Activated CD8-positive, alpha-beta T cell treated with anti-CD3 and anti-CD28 coated beads, Interleukin-2, amount 10 ng/mL, durations not matched to agents 7 days and 5 days (primary cell): Measurements from ENCODE around the gene KCMF1. TPM values are rescaled to one million over a fixed set of nuclear protein-coding genes. Genes with fewer than 3 reads are reported as not detected.
A peak's percentile ranks its signal among the peaks of the same experiment; 100 is the strongest.

Experiments used
- ATAC-seq: fragments of 150-1000 bp; cut with Tn5 transposase; one replicate; pipeline ENCODE4 v1.10.0; 2021; ENCODE audit warnings: moderate library complexity
- CTCF ChIA-PET: fragments of 350-600 bp; sonication (Branson Sonifier 250); formaldehyde crosslinking; loops from one replicate; lab custom pipeline; 2021; ENCODE audit warnings: antibody characterized with exemption; lab: Charles Lee
- POLR2A ChIA-PET: fragments of 350-600 bp; sonication (Branson Sonifier 250); formaldehyde crosslinking; loops from one replicate; lab custom pipeline; 2021; ENCODE audit warnings: antibody characterized with exemption; lab: Charles Lee
- DNase-seq: peaks from one replicate; pipeline ENCODE4 v3.0.0-alpha.2; 2020
- H3K27ac Mint-ChIP-seq: one replicate; pipeline ENCODE4 v1.8.0; 2021; ENCODE audit warnings: mild to moderate bottlenecking, mixed read lengths
- H3K27me3 Mint-ChIP-seq: one replicate; pipeline ENCODE4 v1.8.0; 2021; ENCODE audit warnings: low read depth, mixed read lengths
- H3K36me3 Mint-ChIP-seq: one replicate; pipeline ENCODE4 v1.8.0; 2021; ENCODE audit warnings: low read depth, mixed read lengths
- H3K4me1 Mint-ChIP-seq: one replicate; pipeline ENCODE4 v1.8.0; 2021; ENCODE audit warnings: low read depth, mixed read lengths
- H3K4me3 Mint-ChIP-seq: one replicate; pipeline ENCODE4 v1.8.0; 2021; ENCODE audit warnings: mild to moderate bottlenecking, mixed read lengths
- H3K9me3 Mint-ChIP-seq: one replicate; pipeline ENCODE4 v1.8.0; 2022; ENCODE audit warnings: mixed read lengths; ENCODE audit not compliant: insufficient read depth
- total RNA-seq, 2 experiments: library from RNA; stranded (reverse); gene quantifications; one replicate each; pipeline ENCODE4 v1.2.3, GENCODE V29; 2021

KCMF1 gene
- total RNA-seq, 2 experiments from 2014 or later = 88.9 to 92.5 TPM

DNA sequence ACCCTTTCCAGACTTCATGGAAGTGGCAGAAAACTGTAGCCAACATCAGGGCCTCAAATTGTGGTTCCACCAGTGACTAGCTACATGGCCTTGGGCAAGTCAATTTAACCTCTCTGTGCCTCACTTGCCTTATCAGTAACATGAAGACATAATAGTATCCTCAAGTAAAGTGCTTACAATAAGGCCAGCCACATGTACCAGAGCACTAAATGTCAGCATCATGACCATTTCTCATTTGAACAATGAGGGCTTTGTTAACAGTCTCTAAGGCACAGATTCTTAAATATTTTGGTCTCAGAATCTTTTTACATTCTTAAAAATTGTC lies 5.8 kb upstream of the KCMF1 start:
- H3K27me3 Mint-ChIP-seq = no peaks in the 10 kb centered on the region
- H3K4me3 Mint-ChIP-seq = no peak overlapping the region
- POLR2A ChIA-PET = no interaction called here
- H3K27ac Mint-ChIP-seq = peak overlapping the region; percentile 5
- no peak for ATAC-seq
- peaks cover 44% of the 10 kb centered on the region for H3K4me1 Mint-ChIP-seq
- no peak for DNase-seq
- H3K36me3 Mint-ChIP-seq = peaks cover 70% of the 10 kb centered on the region
- CTCF ChIA-PET = no interaction called here
- no peaks in the 10 kb centered on the region for H3K9me3 Mint-ChIP-seq

DNA sequence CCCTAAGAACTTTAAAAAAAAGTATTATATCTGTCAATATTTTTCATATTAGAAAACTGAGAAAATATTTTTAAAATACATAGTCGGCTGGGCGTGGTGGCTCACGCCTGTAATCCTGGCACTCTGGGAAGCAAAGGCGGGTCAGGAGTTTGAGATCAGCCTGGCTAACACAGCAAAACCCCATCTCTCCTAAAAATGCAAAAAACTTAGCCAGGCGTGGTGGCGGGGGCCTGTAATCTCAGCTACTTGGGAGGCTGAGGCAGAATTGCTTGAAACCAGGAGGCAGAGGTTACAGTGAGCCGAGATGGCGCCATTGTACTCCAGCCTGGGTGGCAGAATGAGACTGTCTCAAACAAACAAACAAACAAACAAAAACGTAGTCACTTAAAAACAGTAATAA lies 5.1 kb upstream of the KCMF1 start:
- H3K36me3 Mint-ChIP-seq = peaks cover 67% of the 10 kb centered on the region
- ATAC-seq (no peak), DNase-seq (no peak)
- H3K27me3 Mint-ChIP-seq = no peaks in the 10 kb centered on the region
- no peak overlapping the region for H3K4me3 Mint-ChIP-seq
- H3K4me1 Mint-ChIP-seq = peaks cover 44% of the 10 kb centered on the region
- H3K9me3 Mint-ChIP-seq = no peaks in the 10 kb centered on the region
- CTCF ChIA-PET = interaction anchor here (4.8 kb wide), 1 partner anchor 40 kb away, joined by 57 read pairs; no protein-coding TSS in a partner anchor
- POLR2A ChIA-PET = no interaction called here
- H3K27ac Mint-ChIP-seq = no peak overlapping the region

GRCh38 chr2:84966731-84967130 lies 4.2 kb upstream of the KCMF1 start:
- Mint-ChIP-seq H3K36me3 (peaks cover 61% of the 10 kb centered on the region), H3K9me3 (no peaks in the 10 kb centered on the region), H3K27ac (no peak overlapping the region), H3K27me3 (no peaks in the 10 kb centered on the region), H3K4me1 (peaks cover 41% of the 10 kb centered on the region), H3K4me3 (peak overlapping the region; percentile 14)
- ATAC-seq = no peak
- POLR2A ChIA-PET = interaction anchor here (0.6 to 6.8 kb wide), 4 partner anchors 22 to 91 kb away, joined by 3 to 118 read pairs (median 54); no protein-coding TSS in a partner anchor
- CTCF ChIA-PET = interaction anchor here (1.3 to 4.8 kb wide), 2 partner anchors 27 to 41 kb away, joined by 3 to 57 read pairs; no protein-coding TSS in a partner anchor
- no peak for DNase-seq

DNA sequence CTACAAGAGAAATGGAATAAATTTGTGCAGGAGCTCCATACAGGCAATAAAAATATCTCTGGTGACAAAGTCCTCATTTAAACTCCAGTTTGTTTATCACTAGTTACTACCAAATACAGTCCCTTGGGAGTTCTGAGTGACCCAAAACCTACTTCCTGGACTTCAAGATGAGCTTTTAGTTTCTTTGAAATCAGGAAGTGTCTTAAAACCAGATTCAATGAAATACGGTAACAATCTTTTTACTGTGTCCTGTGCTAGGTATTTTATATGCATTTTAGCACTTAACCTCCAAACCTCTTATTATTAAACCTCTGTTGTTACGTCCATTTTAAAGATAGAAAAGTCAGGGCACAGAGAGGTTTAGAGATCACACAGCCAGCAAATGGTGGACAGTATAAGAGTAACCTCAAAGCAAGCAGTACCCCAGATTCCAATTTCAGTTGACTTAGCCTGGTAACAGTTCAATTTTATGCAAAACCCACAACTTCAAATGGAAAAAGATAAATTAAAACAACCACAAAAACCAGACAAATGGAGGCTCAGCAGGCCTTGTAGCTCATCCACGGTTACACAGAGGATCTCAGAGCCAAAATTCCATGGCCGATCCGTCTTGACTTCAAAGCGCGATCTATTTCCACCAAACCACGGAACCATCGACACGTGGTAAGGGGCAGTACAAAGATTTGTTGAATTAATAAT lies 1.3 kb upstream of the KCMF1 start:
- ChIA-PET CTCF (interaction anchor here (0.6 to 5.8 kb wide), 13 partner anchors 15 to 476 kb away, joined by 3 to 57 read pairs (median 3); no protein-coding TSS in a partner anchor), POLR2A (interaction anchor here (0.6 to 6.8 kb wide), 15 partner anchors 10 to 510 kb away, joined by 3 to 118 read pairs (median 4); partner anchors contain the start of genes DNAH6, SUCLG1 and TGOLN2)
- H3K9me3 Mint-ChIP-seq = no peaks in the 10 kb centered on the region
- H3K4me1 Mint-ChIP-seq = peaks cover 42% of the 10 kb centered on the region
- H3K36me3 Mint-ChIP-seq = peaks cover 48% of the 10 kb centered on the region
- ATAC-seq (peak; percentile 17), DNase-seq (peak; percentile 58)
- H3K27ac Mint-ChIP-seq = peak overlapping the region; percentile 100
- peak overlapping the region; percentile 96 for H3K4me3 Mint-ChIP-seq
- H3K27me3 Mint-ChIP-seq = no peaks in the 10 kb centered on the region

DNA sequence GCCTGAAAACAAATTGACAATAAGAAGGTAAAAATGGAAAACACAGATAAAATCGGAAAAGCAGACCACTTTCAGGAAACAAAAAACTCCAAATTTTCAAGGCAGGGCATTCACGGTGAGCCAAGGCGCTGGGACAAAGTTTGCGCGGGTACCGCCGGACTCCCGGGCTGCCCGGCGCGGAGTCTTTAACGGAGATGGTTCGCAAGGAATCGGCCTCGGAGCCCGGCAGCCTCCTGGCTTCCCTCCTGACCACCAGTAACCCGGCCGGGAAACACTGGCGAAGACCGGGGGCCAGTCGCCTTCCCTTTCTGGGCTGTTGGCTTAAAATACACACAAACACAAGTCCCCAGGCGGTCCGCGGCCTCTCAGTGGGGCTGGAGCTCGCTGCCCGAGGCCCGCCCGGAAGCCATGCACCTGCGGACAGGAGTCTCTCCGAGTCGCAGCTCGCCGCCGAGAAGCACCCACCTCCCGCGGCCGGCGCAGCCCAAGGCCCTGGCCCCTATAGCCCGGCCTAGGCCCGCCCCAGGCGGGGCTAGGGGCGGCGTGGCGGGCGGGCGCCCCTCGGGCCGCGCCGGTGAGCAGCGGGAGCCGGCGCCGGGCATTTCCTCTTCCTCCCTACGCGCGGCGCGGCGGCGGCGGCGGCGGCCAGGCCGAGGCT lies 622 bp upstream of the KCMF1 start:
- Mint-ChIP-seq H3K4me1 (peaks cover 41% of the 10 kb centered on the region), H3K27me3 (no peaks in the 10 kb centered on the region), H3K27ac (peak overlapping the region; percentile 100), H3K9me3 (no peaks in the 10 kb centered on the region), H3K4me3 (peak overlapping the region; percentile 96), H3K36me3 (peaks cover 43% of the 10 kb centered on the region)
- POLR2A ChIA-PET = interaction anchor here (0.6 to 6.8 kb wide), 11 partner anchors 9 to 357 kb away, joined by 3 to 118 read pairs (median 5); partner anchors contain the start of gene TGOLN2
- peak; percentile 59 for ATAC-seq
- DNase-seq = peak; percentile 71
- CTCF ChIA-PET = interaction anchor here (1.1 to 5.8 kb wide), 7 partner anchors 16 to 45 kb away, joined by 3 to 57 read pairs (median 22); no protein-coding TSS in a partner anchor

GRCh38 chr2:84971510-84972206 lies 697 bp downstream of the KCMF1 start:
- Mint-ChIP-seq H3K27ac (peak overlapping the region; percentile 80), H3K4me1 (peaks cover 43% of the 10 kb centered on the region), H3K27me3 (no peaks in the 10 kb centered on the region), H3K9me3 (no peaks in the 10 kb centered on the region), H3K36me3 (peaks cover 39% of the 10 kb centered on the region), H3K4me3 (peak overlapping the region; percentile 89)
- ATAC-seq = peak; percentile 41
- ChIA-PET POLR2A (interaction anchor here (0.5 to 6.8 kb wide), 10 partner anchors 15 to 356 kb away, joined by 3 to 118 read pairs (median 4); partner anchors contain the start of genes TGOLN2 and TMSB10), CTCF (interaction anchor here (0.6 to 5.8 kb wide), 4 partner anchors 25 to 46 kb away, joined by 3 to 52 read pairs (median 16); no protein-coding TSS in a partner anchor)
- DNase-seq = peak; percentile 76

DNA sequence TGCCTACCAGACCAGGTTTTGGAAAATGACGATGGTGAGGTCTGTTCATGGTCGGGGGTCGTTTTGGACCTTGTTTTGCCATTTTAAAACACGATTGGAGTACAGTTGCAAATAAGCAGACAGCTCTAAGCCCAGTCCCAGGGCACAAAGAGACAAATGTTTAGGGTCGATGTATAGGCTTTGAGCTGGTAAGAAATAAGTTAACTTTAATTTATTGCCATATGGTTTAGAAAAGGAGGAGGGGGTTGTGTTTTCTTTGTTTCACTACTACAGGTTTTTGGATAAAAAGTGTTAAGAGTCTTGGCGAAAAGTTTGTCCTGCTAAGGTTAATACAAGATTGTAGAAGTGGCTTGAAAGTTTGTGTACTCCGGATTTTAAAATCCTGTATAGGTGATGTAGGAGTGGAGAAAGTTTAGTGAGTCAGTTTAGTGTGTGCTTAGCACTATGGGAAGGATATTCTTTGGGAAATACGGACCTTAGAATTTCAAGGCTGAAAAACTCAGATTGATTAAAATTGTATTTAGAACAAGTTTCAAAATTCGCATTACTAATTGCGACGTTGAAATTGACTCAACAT lies 1.3 kb downstream of the KCMF1 start:
- Mint-ChIP-seq H3K4me1 (peaks cover 45% of the 10 kb centered on the region), H3K27me3 (no peaks in the 10 kb centered on the region), H3K27ac (peak overlapping the region; percentile 80), H3K4me3 (peak overlapping the region; percentile 89), H3K36me3 (peaks cover 39% of the 10 kb centered on the region), H3K9me3 (no peaks in the 10 kb centered on the region)
- no peak for ATAC-seq
- DNase-seq = no peak
- POLR2A ChIA-PET = interaction anchor here (0.7 to 6.8 kb wide), 9 partner anchors 13 to 126 kb away, joined by 3 to 118 read pairs (median 3); partner anchors contain the start of gene TMSB10
- CTCF ChIA-PET = interaction anchor here (0.9 to 5.8 kb wide), 4 partner anchors 25 to 46 kb away, joined by 4 to 52 read pairs (median 16); no protein-coding TSS in a partner anchor

GRCh38 chr2:84972932-84973331 lies 2.0 kb downstream of the KCMF1 start:
- no peaks in the 10 kb centered on the region for H3K9me3 Mint-ChIP-seq
- peak overlapping the region; percentile 74 for H3K27ac Mint-ChIP-seq
- no peaks in the 10 kb centered on the region for H3K27me3 Mint-ChIP-seq
- peaks cover 44% of the 10 kb centered on the region for H3K4me1 Mint-ChIP-seq
- peak overlapping the region; percentile 89 for H3K4me3 Mint-ChIP-seq
- ChIA-PET CTCF (interaction anchor here (0.9 to 5.8 kb wide), 4 partner anchors 26 to 47 kb away, joined by 4 to 52 read pairs (median 16); no protein-coding TSS in a partner anchor), POLR2A (interaction anchor here (0.7 to 6.8 kb wide), 7 partner anchors 12 to 127 kb away, joined by 3 to 118 read pairs (median 3); no protein-coding TSS in a partner anchor)
- DNase-seq = no peak
- ATAC-seq = no peak
- H3K36me3 Mint-ChIP-seq = peaks cover 40% of the 10 kb centered on the region

GRCh38 chr2:84980263-84980983 lies 9.5 kb downstream of the KCMF1 start:
- H3K27ac Mint-ChIP-seq = peak overlapping the region; percentile 53
- peaks cover 34% of the 10 kb centered on the region for H3K36me3 Mint-ChIP-seq
- ATAC-seq (peak; percentile 42), DNase-seq (no peak)
- CTCF ChIA-PET = interaction anchor here (3.2 kb wide), 1 partner anchor 55 kb away, joined by 13 read pairs; no protein-coding TSS in a partner anchor
- H3K4me3 Mint-ChIP-seq = no peak overlapping the region
- no peaks in the 10 kb centered on the region for H3K9me3 Mint-ChIP-seq
- H3K4me1 Mint-ChIP-seq = peaks cover 43% of the 10 kb centered on the region
- POLR2A ChIA-PET = interaction anchor here (0.6 kb wide), 1 partner anchor 35 kb away, joined by 3 read pairs; no protein-coding TSS in a partner anchor
- no peaks in the 10 kb centered on the region for H3K27me3 Mint-ChIP-seq

- DNase-seq (no peak), ATAC-seq (no peak)
- H3K36me3 Mint-ChIP-seq = peaks cover 20% of the 10 kb centered on the region
- CTCF ChIA-PET = interaction anchor here (1.5 to 2.0 kb wide), 2 partner anchors 61 to 66 kb away, joined by 3 to 5 read pairs; no protein-coding TSS in a partner anchor
- no peak overlapping the region for H3K4me3 Mint-ChIP-seq
- H3K9me3 Mint-ChIP-seq = no peaks in the 10 kb centered on the region
- H3K4me1 Mint-ChIP-seq = peaks cover 30% of the 10 kb centered on the region
- H3K27me3 Mint-ChIP-seq = no peaks in the 10 kb centered on the region
- H3K27ac Mint-ChIP-seq = no peak overlapping the region
- POLR2A ChIA-PET = no interaction called here
These were observed 15.1 kb downstream of the KCMF1 start for GRCh38 chr2:84986018-84986417.
